Activated CD4-positive, alpha-beta T cell treated with anti-CD3 and anti-CD28 coated beads, Interleukin-2, amount 10 ng/mL, durations not matched to agents 24 days and 14 days (primary cell): ENCODE measurements around the gene SLC17A6. TPM values are rescaled to one million over a fixed set of nuclear protein-coding genes. Genes with fewer than 3 reads are reported as not detected.

Experiments used
- DNase-seq: peaks from one replicate; pipeline ENCODE4 v3.0.0; 2022
- H3K27ac Mint-ChIP-seq: one replicate; pipeline ENCODE4 v1.8.0; 2022; ENCODE audit warnings: mild to moderate bottlenecking, mixed read lengths
- H3K27me3 Mint-ChIP-seq: one replicate; pipeline ENCODE4 v1.8.0; 2022; ENCODE audit warnings: mixed read lengths
- H3K36me3 Mint-ChIP-seq: one replicate; pipeline ENCODE4 v1.8.0; 2022; ENCODE audit warnings: low read depth, mild to moderate bottlenecking, mixed read lengths
- H3K4me1 Mint-ChIP-seq: one replicate; pipeline ENCODE4 v1.8.0; 2021; ENCODE audit warnings: mixed read lengths
- H3K4me3 Mint-ChIP-seq: one replicate; pipeline ENCODE4 v1.8.0; 2022; ENCODE audit warnings: mild to moderate bottlenecking, moderate library complexity, mixed read lengths
- H3K9me3 Mint-ChIP-seq: one replicate; pipeline ENCODE4 v1.8.0; 2021; ENCODE audit warnings: mixed read lengths
- intact Hi-C: fragments of 100-400 bp; cut with micrococcal nuclease; formaldehyde crosslinking; loops from one replicate; pipeline ENCODE4 v1.15.1; 2023
- total RNA-seq: library from RNA; stranded (reverse); gene quantifications from 2 replicates; pipeline ENCODE4 v1.2.3, GENCODE V29; 2022

The SLC17A6 gene
- total RNA-seq, 1 donor from 2014 or later: not detected

GRCh38 chr11:22344081-22344480 lies 5.9 kb downstream of the SLC17A6 start:
- DNase-seq: no peak
- H3K27me3 Mint-ChIP-seq: peaks cover 62% of the 10 kb centered on the region
- no peaks in the 10 kb centered on the region for H3K4me1 Mint-ChIP-seq
- peaks cover 9% of the 10 kb centered on the region for H3K9me3 Mint-ChIP-seq
- H3K4me3 Mint-ChIP-seq: no peak overlapping the region
- peaks cover 2% of the 10 kb centered on the region for H3K36me3 Mint-ChIP-seq
- H3K27ac Mint-ChIP-seq: no peak overlapping the region
- intact Hi-C loops: no loop called here

GRCh38 chr11:22346282-22346681 lies 8.1 kb downstream of the SLC17A6 start:
- Mint-ChIP-seq H3K9me3 (peaks cover 4% of the 10 kb centered on the region), H3K27me3 (peaks cover 40% of the 10 kb centered on the region), H3K27ac (no peak overlapping the region), H3K36me3 (peaks cover 2% of the 10 kb centered on the region), H3K4me1 (no peaks in the 10 kb centered on the region), H3K4me3 (no peak overlapping the region)
- DNase-seq: no peak
- intact Hi-C loops: no loop called here

- H3K9me3 Mint-ChIP-seq: no peaks in the 10 kb centered on the region
- H3K27ac Mint-ChIP-seq: no peak overlapping the region
- H3K27me3 Mint-ChIP-seq: peaks cover 25% of the 10 kb centered on the region
- no peak overlapping the region for H3K4me3 Mint-ChIP-seq
- intact Hi-C loops: no loop called here
- DNase-seq: no peak
- H3K36me3 Mint-ChIP-seq: no peaks in the 10 kb centered on the region
- H3K4me1 Mint-ChIP-seq: no peaks in the 10 kb centered on the region
These were observed 9.8 kb downstream of the SLC17A6 start for GRCh38 chr11:22347857-22348487.

- Mint-ChIP-seq H3K27me3 (peaks cover 14% of the 10 kb centered on the region), H3K4me3 (no peak overlapping the region), H3K36me3 (no peaks in the 10 kb centered on the region), H3K9me3 (no peaks in the 10 kb centered on the region), H3K4me1 (no peaks in the 10 kb centered on the region), H3K27ac (no peak overlapping the region)
- DNase-seq: no peak
- intact Hi-C loops: no loop called here
These were observed 11.3 kb downstream of the SLC17A6 start for GRCh38 chr11:22349491-22349890.

- Mint-ChIP-seq H3K27me3 (peaks cover 2% of the 10 kb centered on the region), H3K36me3 (no peaks in the 10 kb centered on the region), H3K27ac (no peak overlapping the region), H3K9me3 (no peaks in the 10 kb centered on the region), H3K4me3 (no peak overlapping the region), H3K4me1 (no peaks in the 10 kb centered on the region)
- intact Hi-C loops: no loop called here
- DNase-seq: no peak
These were observed 21.1 kb downstream of the SLC17A6 start for GRCh38 chr11:22359295-22359694.

GRCh38 chr11:22371160-22371559 lies 33.0 kb downstream of the SLC17A6 start:
- H3K27me3 Mint-ChIP-seq: no peaks in the 10 kb centered on the region
- H3K4me3 Mint-ChIP-seq: no peak overlapping the region
- no peak overlapping the region for H3K27ac Mint-ChIP-seq
- no peaks in the 10 kb centered on the region for H3K4me1 Mint-ChIP-seq
- H3K36me3 Mint-ChIP-seq: no peaks in the 10 kb centered on the region
- intact Hi-C loops: no loop called here
- H3K9me3 Mint-ChIP-seq: no peaks in the 10 kb centered on the region
- no peak for DNase-seq

GRCh38 chr11:22387126-22387525 lies 48.9 kb downstream of the SLC17A6 start:
- peaks cover 3% of the 10 kb centered on the region for H3K27me3 Mint-ChIP-seq
- H3K36me3 Mint-ChIP-seq: no peaks in the 10 kb centered on the region
- no peak for DNase-seq
- H3K4me1 Mint-ChIP-seq: no peaks in the 10 kb centered on the region
- intact Hi-C loops: no loop called here
- H3K4me3 Mint-ChIP-seq: no peak overlapping the region
- no peak overlapping the region for H3K27ac Mint-ChIP-seq
- no peaks in the 10 kb centered on the region for H3K9me3 Mint-ChIP-seq

- no peaks in the 10 kb centered on the region for H3K9me3 Mint-ChIP-seq
- intact Hi-C loops: no loop called here
- DNase-seq: no peak
- H3K36me3 Mint-ChIP-seq: no peaks in the 10 kb centered on the region
- no peak overlapping the region for H3K4me3 Mint-ChIP-seq
- peaks cover 3% of the 10 kb centered on the region for H3K27me3 Mint-ChIP-seq
- no peaks in the 10 kb centered on the region for H3K4me1 Mint-ChIP-seq
- H3K27ac Mint-ChIP-seq: no peak overlapping the region
These were observed 51.5 kb downstream of the SLC17A6 start for GRCh38 chr11:22389526-22390282.

- Mint-ChIP-seq H3K27ac (no peak overlapping the region), H3K4me1 (no peaks in the 10 kb centered on the region), H3K9me3 (no peaks in the 10 kb centered on the region), H3K4me3 (no peak overlapping the region), H3K36me3 (no peaks in the 10 kb centered on the region), H3K27me3 (peaks cover 3% of the 10 kb centered on the region)
- no peak for DNase-seq
- intact Hi-C loops: no loop called here
These were observed 52.1 kb downstream of the SLC17A6 start for GRCh38 chr11:22390283-22390655.

GRCh38 chr11:22392561-22392960 lies 54.4 kb downstream of the SLC17A6 start:
- no peaks in the 10 kb centered on the region for H3K36me3 Mint-ChIP-seq
- no peaks in the 10 kb centered on the region for H3K27me3 Mint-ChIP-seq
- no peak overlapping the region for H3K27ac Mint-ChIP-seq
- no peak overlapping the region for H3K4me3 Mint-ChIP-seq
- H3K9me3 Mint-ChIP-seq: no peaks in the 10 kb centered on the region
- no peak for DNase-seq
- no peaks in the 10 kb centered on the region for H3K4me1 Mint-ChIP-seq
- intact Hi-C loops: no loop called here

- H3K27me3 Mint-ChIP-seq: no peaks in the 10 kb centered on the region
- intact Hi-C loops: no loop called here
- no peak for DNase-seq
- H3K36me3 Mint-ChIP-seq: no peaks in the 10 kb centered on the region
- H3K27ac Mint-ChIP-seq: no peak overlapping the region
- no peaks in the 10 kb centered on the region for H3K9me3 Mint-ChIP-seq
- no peaks in the 10 kb centered on the region for H3K4me1 Mint-ChIP-seq
- no peak overlapping the region for H3K4me3 Mint-ChIP-seq
These were observed 67.2 kb downstream of the SLC17A6 start for GRCh38 chr11:22405377-22405776.

- H3K9me3 Mint-ChIP-seq: no peaks in the 10 kb centered on the region
- H3K27me3 Mint-ChIP-seq: no peaks in the 10 kb centered on the region
- no peak overlapping the region for H3K4me3 Mint-ChIP-seq
- H3K27ac Mint-ChIP-seq: no peak overlapping the region
- intact Hi-C loops: no loop called here
- DNase-seq: no peak
- H3K36me3 Mint-ChIP-seq: no peaks in the 10 kb centered on the region
- H3K4me1 Mint-ChIP-seq: no peaks in the 10 kb centered on the region
These were observed 69.1 kb downstream of the SLC17A6 start for GRCh38 chr11:22407267-22407666.

- Mint-ChIP-seq H3K27ac (no peak overlapping the region), H3K4me1 (no peaks in the 10 kb centered on the region)
- intact Hi-C loops: no loop called here
These were observed 69.7 kb downstream of the SLC17A6 start for GRCh38 chr11:22407921-22408320.

GRCh38 chr11:22415476-22415875 lies 77.3 kb downstream of the SLC17A6 start:
- Mint-ChIP-seq H3K27me3 (no peaks in the 10 kb centered on the region), H3K27ac (no peak overlapping the region), H3K4me1 (no peaks in the 10 kb centered on the region), H3K36me3 (no peaks in the 10 kb centered on the region), H3K9me3 (no peaks in the 10 kb centered on the region), H3K4me3 (no peak overlapping the region)
- intact Hi-C loops: no loop called here
- no peak for DNase-seq

More at GRCh38 chr11:22407921-22408320, 69.7 kb downstream of the SLC17A6 start:
- no peaks in the 10 kb centered on the region for H3K27me3 Mint-ChIP-seq
- no peak for DNase-seq
- no peaks in the 10 kb centered on the region for H3K36me3 Mint-ChIP-seq
- no peaks in the 10 kb centered on the region for H3K9me3 Mint-ChIP-seq
- no peak overlapping the region for H3K4me3 Mint-ChIP-seq

GRCh38 chr11:22416462-22416861 lies 78.3 kb downstream of the SLC17A6 start:
- Mint-ChIP-seq H3K36me3 (no peaks in the 10 kb centered on the region), H3K4me1 (no peaks in the 10 kb centered on the region), H3K27ac (no peak overlapping the region), H3K27me3 (no peaks in the 10 kb centered on the region), H3K9me3 (no peaks in the 10 kb centered on the region), H3K4me3 (no peak overlapping the region)
- DNase-seq: no peak
- intact Hi-C loops: no loop called here
